GM21529 (cell line): ENCODE results near the gene FAF1.
"Not testable (repeated sequence)": the region's sequence is repeated elsewhere in the genome, so short reads cannot be mapped to it uniquely, and the experiment has no call there.

ENCODE experiments used
- ATAC-seq: cut with Tn5 transposase; IDR thresholded peaks from one replicate; pipeline ENCODE4 v1.9.1; 2021; ENCODE audit not compliant: unreplicated experiment

FAF1 gene

GRCh38 chr1:50915621-50916020, 44.4 kb downstream of the FAF1 start:
- no peak for ATAC-seq

GRCh38 chr1:50913954-50914353, 46.1 kb downstream of the FAF1 start:
- ATAC-seq = no peak

- not testable (repeated sequence) for ATAC-seq
These were observed 49.7 kb downstream of the FAF1 start for GRCh38 chr1:50910356-50910755.

GRCh38 chr1:50907610-50908009, 52.5 kb downstream of the FAF1 start:
- not testable (repeated sequence) for ATAC-seq

GRCh38 chr1:50906050-50906449, 54.0 kb downstream of the FAF1 start:
- ATAC-seq = not testable (repeated sequence)

- no peak for ATAC-seq
These were observed 57.6 kb downstream of the FAF1 start for GRCh38 chr1:50902419-50902818.

- no peak for ATAC-seq
These were observed 58.2 kb downstream of the FAF1 start for GRCh38 chr1:50901872-50902271.

GRCh38 chr1:50898773-50899172, 61.3 kb downstream of the FAF1 start:
- ATAC-seq = no peak

GRCh38 chr1:50894340-50894739, 65.7 kb downstream of the FAF1 start:
- ATAC-seq = no peak

GRCh38 chr1:50893466-50893865, 66.6 kb downstream of the FAF1 start:
- ATAC-seq = no peak

- not testable (repeated sequence) for ATAC-seq
These were observed 72.5 kb downstream of the FAF1 start for GRCh38 chr1:50887555-50887954.

GRCh38 chr1:50880373-50880772, 79.7 kb downstream of the FAF1 start:
- ATAC-seq = no peak

- ATAC-seq = no peak
These were observed 80.9 kb downstream of the FAF1 start for GRCh38 chr1:50879137-50879536.

GRCh38 chr1:50878434-50878833, 81.6 kb downstream of the FAF1 start:
- no peak for ATAC-seq

GRCh38 chr1:50877641-50878040, 82.4 kb downstream of the FAF1 start:
- no peak for ATAC-seq

GRCh38 chr1:50873458-50874187, 86.4 kb downstream of the FAF1 start:
- ATAC-seq = peak; percentile 92

GRCh38 chr1:50864845-50865244, 95.2 kb downstream of the FAF1 start:
- not testable (repeated sequence) for ATAC-seq

- no peak for ATAC-seq
These were observed 98.3 kb downstream of the FAF1 start for GRCh38 chr1:50861772-50862171.

GRCh38 chr1:50860702-50861101, 99.4 kb downstream of the FAF1 start:
- ATAC-seq = no peak

- ATAC-seq = no peak
These were observed 99.8 kb downstream of the FAF1 start for GRCh38 chr1:50860256-50860655.

- ATAC-seq = no peak
These were observed 100.4 kb downstream of the FAF1 start for GRCh38 chr1:50859657-50860056.

GRCh38 chr1:50858761-50859160, 101.3 kb downstream of the FAF1 start:
- no peak for ATAC-seq

GRCh38 chr1:50857702-50858101, 102.4 kb downstream of the FAF1 start:
- ATAC-seq = no peak
